CD4-positive, alpha-beta memory T cell (primary cell): Measurements from ENCODE around the gene ZNF444. TPM values are rescaled to one million over a fixed set of nuclear protein-coding genes. Genes with fewer than 3 reads are reported as not detected.

Experiments used
- CTCF ChIA-PET: fragments of 350-600 bp; sonication (Branson Sonifier 250); formaldehyde crosslinking; loops from one replicate; lab custom pipeline; 2021; ENCODE audit warnings: inconsistent platforms; ENCODE audit not compliant: partially characterized antibody; lab: Charles Lee
- POLR2A ChIA-PET: fragments of 350-600 bp; sonication (Branson Sonifier 250); formaldehyde crosslinking; loops from one replicate; lab custom pipeline; 2021; ENCODE audit not compliant: partially characterized antibody; lab: Charles Lee
- DNase-seq, 5 donors: peaks; one replicate each; pipeline versions ENCODE4 v3.0.0 to v3.0.0-alpha.2; 2020 to 2022; ENCODE audit warnings: mixed read lengths in 1 of 5
- H3K27ac ChIP-seq: one replicate; pipeline ENCODE4 v1.7.0; 2013; ENCODE audit warnings: low read depth, low read length
- H3K27me3 ChIP-seq: 2 replicates; pipeline ENCODE4 v1.7.0; 2013; ENCODE audit warnings: mild to moderate bottlenecking, low read length, moderate library complexity; ENCODE audit not compliant: insufficient read depth
- H3K36me3 ChIP-seq: 2 replicates; pipeline ENCODE4 v1.7.0; 2013; ENCODE audit warnings: mild to moderate bottlenecking, low read length, moderate library complexity; ENCODE audit not compliant: insufficient read depth
- H3K4me1 ChIP-seq: 2 replicates; pipeline ENCODE4 v1.7.0; 2013; ENCODE audit warnings: mild to moderate bottlenecking, low read length, moderate library complexity; ENCODE audit not compliant: insufficient read depth
- H3K4me3 ChIP-seq, 2 donors: one replicate each; pipeline ENCODE4 v1.7.0; 2013; ENCODE audit warnings: low read length in 2 of 2, mild to moderate bottlenecking in 1 of 2
- H3K9me3 ChIP-seq, 2 donors: one replicate each; pipeline ENCODE4 v1.7.0; 2013; ENCODE audit warnings: low read length in 2 of 2, control low read depth in 1 of 2; ENCODE audit not compliant: control insufficient read depth in 1 of 2
- H3K27ac Mint-ChIP-seq, 7 donors: one replicate each; pipeline ENCODE4 v1.8.0; 2020 to 2021; ENCODE audit warnings: mixed read lengths in 7 of 7, mild to moderate bottlenecking in 6 of 7, inconsistent platforms in 3 of 7, moderate library complexity in 3 of 7
- H3K27me3 Mint-ChIP-seq, 2 donors: one replicate each; pipeline ENCODE4 v1.8.0; 2020 to 2021; ENCODE audit warnings: mixed read lengths in 2 of 2
- H3K36me3 Mint-ChIP-seq, 2 donors: one replicate each; pipeline ENCODE4 v1.8.0; 2020 to 2021; ENCODE audit warnings: mixed read lengths in 2 of 2, inconsistent platforms in 1 of 2, mild to moderate bottlenecking in 1 of 2
- H3K4me1 Mint-ChIP-seq, 4 donors: one replicate each; pipeline ENCODE4 v1.8.0; 2020 to 2021; ENCODE audit warnings: mixed read lengths in 4 of 4, mild to moderate bottlenecking in 1 of 4
- H3K4me3 Mint-ChIP-seq, 8 donors: one replicate each; pipeline ENCODE4 v1.8.0; 2020 to 2021; ENCODE audit warnings: mixed read lengths in 8 of 8, mild to moderate bottlenecking in 7 of 8, moderate library complexity in 6 of 8, inconsistent platforms in 3 of 8
- H3K9me3 Mint-ChIP-seq, 8 donors: one replicate each; pipeline ENCODE4 v1.8.0; 2020 to 2021; ENCODE audit warnings: mixed read lengths in 8 of 8, mild to moderate bottlenecking in 5 of 8, inconsistent platforms in 3 of 8, moderate library complexity in 1 of 8
- intact Hi-C: fragments of 100-400 bp; cut with micrococcal nuclease; formaldehyde crosslinking; loops from one replicate; pipeline ENCODE4 v1.15.1; 2023
- polyA plus RNA-seq, 2 donors: library from polyadenylated mRNA; unstranded; fragments of 300-500 nt; fragmentation: Illumina TruSeq; gene quantifications; one replicate each; pipeline ENCODE4 v1.2.3, GENCODE V29; 2021
- total RNA-seq, 2 experiments: library from RNA; stranded (reverse); gene quantifications; one replicate each; pipeline ENCODE4 v1.2.3, GENCODE V29; 2021

The ZNF444 gene
- total and polyA plus RNA-seq, 4 experiments from 2014 or later = 6.2 to 42.8 (median 27.0) TPM

DNA sequence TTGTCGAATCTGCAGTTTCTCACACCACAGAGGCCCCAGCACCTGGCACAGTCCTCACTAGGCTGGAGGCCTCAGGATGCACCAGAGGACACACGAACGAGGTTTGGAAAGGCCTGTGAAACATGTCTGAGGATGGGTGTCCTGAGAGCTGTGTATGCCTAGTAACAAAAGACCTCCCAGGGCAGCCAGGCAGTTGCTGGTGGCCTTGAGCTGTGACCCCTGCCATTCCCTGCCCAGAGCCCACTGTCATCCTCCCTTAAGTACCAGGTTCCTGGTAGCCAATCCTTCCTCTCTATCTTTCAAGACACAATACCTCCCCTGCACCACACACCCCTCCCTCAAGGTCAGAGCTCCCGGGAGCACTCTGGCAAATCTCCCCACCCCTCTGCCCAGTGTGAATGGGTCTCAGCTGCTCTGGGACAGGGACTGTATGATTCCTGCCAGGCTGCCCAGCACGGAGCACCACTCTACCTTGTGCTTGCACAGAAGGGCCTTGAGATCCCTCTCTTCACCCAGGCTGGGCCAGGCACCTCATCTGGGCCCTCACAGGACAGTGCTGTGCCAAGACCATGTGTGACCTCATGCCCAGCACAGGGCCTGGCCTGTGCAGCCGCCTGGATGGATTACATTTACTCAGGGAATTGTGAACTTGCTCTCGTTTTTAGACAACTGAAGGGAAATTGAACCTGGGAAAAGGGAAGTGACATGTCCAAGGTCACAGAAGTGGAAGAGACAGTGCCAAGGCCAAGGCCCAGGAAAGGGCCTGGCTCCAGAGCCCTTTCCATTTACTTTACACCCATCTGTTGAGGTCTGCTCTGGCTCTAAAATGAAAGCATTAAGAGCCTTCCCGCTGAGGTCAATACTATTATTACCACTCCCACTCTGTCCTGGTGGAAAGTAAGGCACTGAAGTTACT is 22.2 kb upstream of the ZNF444 start:
- Mint-ChIP-seq H3K27me3 (no peaks in the 10 kb centered on the region), H3K36me3 (peaks cover 0 to 9% of the 10 kb centered on the region in 2 donors), H3K27ac (peak overlapping the region; percentile 89 to 96 (median 89)), H3K4me1 (peaks cover 24 to 58% (median 46%) of the 10 kb centered on the region in 4 donors), H3K4me3 (peak overlapping the region; percentile 64 to 87 (median 82)), H3K9me3 (peaks cover 0 to 2% (median 0%) of the 10 kb centered on the region in 8 donors)
- Histone ChIP-seq H3K36me3 (no peaks in the 10 kb centered on the region), H3K4me1 (peaks cover 19% of the 10 kb centered on the region), H3K4me3 (no peak overlapping the region), H3K27ac (peak overlapping the region; percentile 79), H3K9me3 (no peaks in the 10 kb centered on the region), H3K27me3 (no peaks in the 10 kb centered on the region)
- CTCF ChIA-PET = interaction anchor here (1.4 to 1.5 kb wide), 2 partner anchors 20 to 48 kb away, joined by 3 read pairs; no protein-coding TSS in a partner anchor
- intact Hi-C loops = no loop called here
- POLR2A ChIA-PET = interaction anchor here (4.9 kb wide), 1 partner anchor 23 kb away, joined by 64 read pairs; the partner anchor contains the start of gene ZNF444
- no peak for DNase-seq

DNA sequence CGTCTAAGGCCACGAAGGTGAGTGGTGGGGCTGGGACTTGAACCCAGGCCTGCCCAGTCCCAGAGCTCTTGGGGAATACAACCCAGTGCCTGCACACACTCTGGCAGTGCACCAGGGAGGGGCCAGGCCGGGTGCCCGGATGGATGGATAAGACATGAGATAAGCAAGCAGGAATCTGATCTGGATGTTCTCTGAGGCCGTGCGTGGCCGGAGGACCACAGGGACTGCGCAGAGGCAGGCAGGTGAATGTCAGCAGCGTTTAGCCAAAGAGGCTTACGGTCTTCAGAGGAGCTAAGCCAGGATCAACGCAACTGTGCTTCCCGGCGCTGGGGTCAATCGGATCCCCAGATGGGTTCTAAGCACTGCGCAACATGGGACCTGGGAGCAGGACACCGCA is 21.5 kb upstream of the ZNF444 start:
- H3K27ac ChIP-seq = peak overlapping the region; percentile 79
- no peaks in the 10 kb centered on the region for H3K9me3 ChIP-seq
- no peak overlapping the region for H3K4me3 ChIP-seq
- no peaks in the 10 kb centered on the region for H3K36me3 ChIP-seq
- no peak for DNase-seq
- Mint-ChIP-seq H3K4me1 (peaks cover 23 to 54% (median 43%) of the 10 kb centered on the region in 4 donors), H3K27ac (peak overlapping the region; percentile 89 to 96 (median 89)), H3K9me3 (peaks cover 0 to 2% (median 0%) of the 10 kb centered on the region in 8 donors), H3K36me3 (peaks cover 0 to 9% of the 10 kb centered on the region in 2 donors), H3K27me3 (no peaks in the 10 kb centered on the region), H3K4me3 (peak overlapping the region; percentile 64 to 87 (median 82))
- H3K27me3 ChIP-seq = no peaks in the 10 kb centered on the region
- ChIA-PET CTCF (interaction anchor here (1.4 to 1.5 kb wide), 2 partner anchors 19 to 47 kb away, joined by 3 read pairs; no protein-coding TSS in a partner anchor), POLR2A (interaction anchor here (4.9 kb wide), 1 partner anchor 22 kb away, joined by 64 read pairs; the partner anchor contains the start of gene ZNF444)
- intact Hi-C loops = no loop called here
- H3K4me1 ChIP-seq = peaks cover 19% of the 10 kb centered on the region

DNA sequence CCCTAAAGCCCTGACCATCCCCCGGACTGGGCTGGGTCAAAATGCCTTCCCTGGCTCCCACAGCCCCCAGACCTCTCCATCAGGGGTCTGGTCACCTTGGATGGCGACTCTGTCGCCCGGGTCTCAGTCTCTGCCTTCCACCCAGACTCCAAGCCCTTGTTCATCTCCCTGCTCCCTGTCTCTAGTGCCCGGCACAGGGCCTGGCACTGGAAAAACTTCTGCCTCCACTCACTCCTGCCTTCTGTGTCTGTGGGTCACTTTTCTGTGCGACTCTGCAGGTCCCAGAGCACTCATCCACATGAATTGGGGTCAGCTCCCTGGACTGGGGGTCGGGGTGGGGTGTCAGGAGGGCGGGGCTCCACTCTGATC is 21.1 kb upstream of the ZNF444 start:
- CTCF ChIA-PET = interaction anchor here (1.5 kb wide), 1 partner anchor 19 kb away, joined by 3 read pairs; no protein-coding TSS in a partner anchor
- peak overlapping the region; percentile 89 to 96 (median 89) for H3K27ac Mint-ChIP-seq
- POLR2A ChIA-PET = interaction anchor here (4.9 kb wide), 1 partner anchor 22 kb away, joined by 64 read pairs; the partner anchor contains the start of gene ZNF444
- peaks cover 0 to 2% (median 0%) of the 10 kb centered on the region in 8 donors for H3K9me3 Mint-ChIP-seq
- intact Hi-C loops = loop anchor here (2.0 to 5.0 kb wide), 2 partner anchors 273 to 1928 kb away; partner anchors contain the start of genes TSEN34 and ZNF582
- H3K27me3 Mint-ChIP-seq = no peaks in the 10 kb centered on the region
- peaks cover 21 to 53% (median 42%) of the 10 kb centered on the region in 4 donors for H3K4me1 Mint-ChIP-seq
- Histone ChIP-seq H3K27me3 (no peaks in the 10 kb centered on the region), H3K4me3 (peak overlapping the region in 1 of 2 donors; percentile 60), H3K9me3 (no peaks in the 10 kb centered on the region), H3K4me1 (peaks cover 19% of the 10 kb centered on the region), H3K36me3 (no peaks in the 10 kb centered on the region), H3K27ac (peak overlapping the region; percentile 79)
- no peak for DNase-seq
- peak overlapping the region; percentile 64 to 87 (median 82) for H3K4me3 Mint-ChIP-seq
- H3K36me3 Mint-ChIP-seq = peaks cover 0 to 9% of the 10 kb centered on the region in 2 donors

DNA sequence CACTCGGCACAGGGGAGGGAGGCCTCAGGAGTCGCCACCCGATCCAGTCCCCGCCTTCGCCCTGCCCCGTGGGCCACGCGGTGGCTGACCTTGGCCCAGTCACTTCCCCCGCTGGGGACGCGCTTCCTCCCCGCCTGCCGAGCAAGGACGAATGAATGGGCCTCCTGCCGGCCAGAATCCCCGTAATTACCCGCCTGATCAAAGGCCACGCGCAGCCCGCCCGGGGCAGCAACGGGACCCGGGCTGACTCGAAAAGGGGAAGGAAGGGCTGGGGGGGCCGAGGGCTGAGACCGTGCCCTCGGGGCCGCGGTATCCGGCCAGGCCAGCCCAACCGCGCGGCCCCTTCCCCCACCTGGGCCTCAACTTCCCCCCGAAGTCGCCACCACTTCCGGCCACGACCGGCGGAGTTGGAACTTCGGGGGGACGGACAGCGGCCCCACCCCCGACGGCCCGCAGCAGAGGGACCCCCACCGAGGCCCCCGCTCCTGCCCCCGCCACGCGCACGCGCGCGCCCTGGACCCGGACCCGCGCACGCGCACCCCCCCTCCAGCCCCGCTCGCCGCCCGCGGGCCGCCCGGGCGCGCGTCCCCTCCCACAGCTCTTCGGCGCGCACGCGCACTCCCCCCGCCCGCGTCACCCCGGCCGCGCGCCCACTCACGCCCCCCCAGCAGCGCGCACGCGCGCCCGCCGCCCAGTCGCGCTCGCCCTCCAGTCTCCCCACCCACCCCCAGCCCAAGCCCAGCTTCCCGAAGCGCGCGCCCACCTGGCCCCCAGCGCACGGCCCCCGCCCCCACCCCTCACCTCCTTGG is 20.5 kb upstream of the ZNF444 start:
- Mint-ChIP-seq H3K27ac (peak overlapping the region; percentile 89 to 97 (median 90)), H3K4me1 (peaks cover 21 to 50% (median 40%) of the 10 kb centered on the region in 4 donors), H3K4me3 (peak overlapping the region; percentile 79 to 97 (median 86)), H3K27me3 (no peaks in the 10 kb centered on the region), H3K9me3 (peaks cover 0 to 2% (median 0%) of the 10 kb centered on the region in 8 donors), H3K36me3 (peaks cover 0 to 9% of the 10 kb centered on the region in 2 donors)
- Histone ChIP-seq H3K36me3 (no peaks in the 10 kb centered on the region), H3K27ac (peak overlapping the region; percentile 92), H3K27me3 (no peaks in the 10 kb centered on the region), H3K4me3 (peak overlapping the region in 1 of 2 donors; percentile 60), H3K4me1 (peaks cover 19% of the 10 kb centered on the region), H3K9me3 (no peaks in the 10 kb centered on the region)
- intact Hi-C loops = loop anchor here (1.0 to 5.0 kb wide), 5 partner anchors 21 to 1928 kb away; partner anchors contain the start of genes TSEN34, ZNF444, ZNF582 and ZSCAN5A
- DNase-seq = peak; percentile 71 to 83 (median 82)
- ChIA-PET POLR2A (interaction anchor here (0.6 to 4.9 kb wide), 8 partner anchors 9 to 1120 kb away, joined by 3 to 64 read pairs (median 4); partner anchors contain the start of genes FIZ1, ZNF444, ZNF805 and ZSCAN5A), CTCF (no interaction called here)

DNA sequence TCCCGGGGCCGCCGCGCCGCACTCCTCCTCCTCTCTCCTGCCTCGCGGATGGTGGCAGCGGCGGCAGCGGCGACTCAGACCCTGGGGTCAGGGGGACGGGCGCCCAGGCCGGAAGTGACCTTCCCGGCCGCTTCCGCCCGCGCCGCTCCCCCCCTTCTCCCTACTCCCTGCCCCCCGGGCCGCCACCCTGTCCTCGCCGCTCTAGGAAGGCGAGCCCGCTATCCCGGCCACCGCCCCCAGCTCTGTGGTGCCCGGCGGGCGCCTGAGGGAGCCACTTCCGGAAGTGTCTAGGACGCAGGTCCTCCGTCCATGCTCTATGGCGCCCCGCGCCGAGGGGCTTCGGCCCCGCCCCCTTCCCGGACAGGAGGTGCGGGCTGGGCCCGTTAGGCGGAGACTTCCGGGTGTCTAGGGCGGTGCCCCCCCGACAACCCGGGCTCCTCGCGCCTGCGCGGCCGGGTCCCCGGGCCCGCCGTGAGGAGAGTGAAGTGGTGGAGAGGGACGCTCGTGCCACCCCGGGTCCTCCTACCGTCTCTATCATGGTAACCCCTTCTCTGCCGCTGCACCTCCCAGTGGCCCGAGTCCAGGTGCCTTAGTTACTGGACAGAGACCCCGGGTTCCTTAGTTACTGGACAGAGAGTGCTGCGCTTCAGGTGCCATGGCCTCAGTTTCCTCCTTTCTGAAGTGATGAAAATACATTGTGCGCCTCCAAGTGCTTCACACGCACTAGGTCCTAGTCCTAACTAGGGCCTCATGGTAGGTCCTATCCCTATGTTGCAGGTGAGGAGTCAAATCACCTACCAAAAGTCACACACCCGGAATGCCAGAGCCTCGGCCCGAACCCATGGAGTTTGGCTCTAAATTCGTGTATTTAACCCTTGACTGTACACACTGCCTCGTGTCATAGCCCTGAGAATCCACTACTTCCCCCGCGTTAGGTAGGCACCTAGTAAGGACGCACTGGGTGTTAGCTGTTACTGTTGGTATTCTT is 19.6 kb upstream of the ZNF444 start, which contains the start of gene ZNF787:
Gene ZNF787, minus strand, starts transcription at position 116 of the 988 bp plus-strand sequence. CDS start 18,078 bp downstream, outside the sequence.
- peaks cover 19% of the 10 kb centered on the region for H3K4me1 ChIP-seq
- no peaks in the 10 kb centered on the region for H3K27me3 Mint-ChIP-seq
- H3K9me3 ChIP-seq = no peaks in the 10 kb centered on the region
- H3K36me3 ChIP-seq = no peaks in the 10 kb centered on the region
- peak within 1 kb of the TSS; percentile 86 to 97 (median 88) for H3K4me3 Mint-ChIP-seq
- H3K9me3 Mint-ChIP-seq = peaks cover 0 to 2% (median 0%) of the 10 kb centered on the region in 8 donors
- peak; percentile 95 to 98 (median 98) for DNase-seq
- ChIA-PET POLR2A (interaction anchor here (0.6 to 4.9 kb wide), 8 partner anchors 9 to 1119 kb away, joined by 3 to 64 read pairs (median 4); partner anchors contain the start of genes FIZ1, ZNF444, ZNF805 and ZSCAN5A), CTCF (interaction anchor here (0.6 to 1.0 kb wide), 3 partner anchors 21 to 132 kb away, joined by 3 read pairs; no protein-coding TSS in a partner anchor)
- peak within 1 kb of the TSS; percentile 60 to 67 for H3K4me3 ChIP-seq
- H3K27me3 ChIP-seq = no peaks in the 10 kb centered on the region
- peak within 1 kb of the TSS; percentile 89 to 97 (median 96) for H3K27ac Mint-ChIP-seq
- H3K27ac ChIP-seq = peak within 1 kb of the TSS; percentile 92
- peaks cover 0 to 9% of the 10 kb centered on the region in 2 donors for H3K36me3 Mint-ChIP-seq
- peaks cover 21 to 49% (median 37%) of the 10 kb centered on the region in 4 donors for H3K4me1 Mint-ChIP-seq
- intact Hi-C loops = loop anchor here (1.0 to 5.0 kb wide), 5 partner anchors 20 to 1929 kb away; partner anchors contain the start of genes TSEN34, ZNF444, ZNF582 and ZSCAN5A
